Inflammatory macrophage (primary cell): ENCODE data around the gene PTPRA.
A peak's percentile ranks its signal among the peaks of the same experiment; 100 is the strongest.

Source experiments
- DNase-seq, 2 donors: peaks; one replicate each; pipeline ENCODE4 v3.0.0-alpha.2; 2020 to 2022

Gene PTPRA

GRCh38 chr20:2932498-2932897 is 59.2 kb downstream of the PTPRA start:
- DNase-seq: no peak

DNA sequence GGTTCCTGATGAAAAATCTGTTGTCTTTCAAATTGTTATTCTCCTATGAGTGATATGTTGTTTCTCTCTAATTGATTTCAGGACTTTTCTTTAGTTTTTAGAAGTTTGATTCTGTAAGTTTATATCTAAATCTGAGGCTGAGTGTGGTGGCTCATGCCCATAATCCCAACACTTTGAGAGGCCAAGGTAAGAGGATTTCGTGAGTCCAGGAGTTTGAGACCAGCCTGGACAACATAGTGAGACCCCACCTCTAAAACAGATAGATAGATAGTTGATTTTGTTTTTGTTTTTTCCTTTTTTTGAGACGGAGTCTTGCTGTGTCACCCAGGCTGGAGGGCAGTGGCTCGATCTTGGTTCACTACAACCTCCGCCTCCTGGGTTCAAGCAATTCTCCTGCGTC is 64.6 kb downstream of the PTPRA start:
- DNase-seq: no peak

DNA sequence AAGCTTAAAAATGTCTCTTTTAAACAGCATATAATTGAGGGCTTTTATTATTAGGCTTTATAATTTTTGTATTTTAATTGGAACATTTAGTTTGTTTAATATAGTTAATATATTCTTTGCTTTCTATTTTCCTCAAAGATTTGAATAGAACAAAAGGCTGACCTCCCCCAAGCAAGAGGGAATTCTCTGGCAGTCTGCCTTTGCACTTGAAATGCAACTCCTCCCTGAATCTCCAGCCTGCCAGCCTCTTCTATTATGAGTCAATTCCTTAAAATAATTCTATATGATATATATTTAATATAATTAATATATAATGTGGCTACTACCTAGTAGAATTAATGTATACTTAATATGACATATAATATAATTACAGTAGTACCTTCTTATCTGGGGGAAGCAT is 69.2 kb downstream of the PTPRA start:
- no peak for DNase-seq

DNA sequence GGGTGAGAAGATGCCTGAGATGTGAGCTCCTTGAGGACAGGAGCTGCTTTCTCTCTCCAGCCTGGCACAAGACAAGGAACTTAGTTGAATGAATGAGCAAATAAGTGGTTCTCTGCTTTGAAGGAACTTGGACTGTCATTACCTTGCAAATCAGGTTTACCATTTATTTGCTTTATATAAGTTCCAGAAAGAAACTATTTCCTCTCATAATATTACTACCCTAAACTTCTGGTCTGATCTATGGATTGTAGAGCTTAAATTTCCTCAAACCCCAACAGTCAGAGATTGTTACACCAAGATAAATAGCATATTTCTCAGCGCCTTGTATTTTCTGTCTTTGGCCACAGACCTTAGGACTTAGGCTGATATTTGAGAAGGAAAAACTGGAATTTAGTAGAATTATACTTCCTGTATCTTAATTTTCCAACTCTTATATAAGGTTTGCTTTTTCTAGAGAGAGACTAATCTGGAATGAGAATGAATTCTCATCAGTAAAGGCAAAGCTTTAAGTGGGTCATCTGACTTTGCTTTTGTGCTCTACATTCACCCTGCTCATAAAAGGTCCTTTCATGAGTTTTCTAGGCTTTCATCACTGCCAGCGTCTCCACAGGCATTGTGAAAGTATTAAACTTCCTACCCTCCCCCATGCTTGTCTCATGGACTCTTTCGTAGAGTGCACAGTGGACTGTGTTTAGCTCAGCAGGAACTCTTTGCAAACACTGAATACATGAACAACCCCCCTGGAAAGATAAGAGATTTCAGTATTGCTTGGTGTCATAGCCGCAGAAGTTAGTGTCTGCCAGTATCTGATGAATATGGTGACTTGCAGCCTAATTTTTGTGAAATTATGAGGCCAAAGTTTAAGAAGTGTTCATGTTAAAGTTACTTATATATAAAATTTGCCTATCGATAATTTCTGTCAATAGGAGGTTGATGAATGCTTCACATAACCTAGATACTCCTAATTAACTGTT is 74.0 kb downstream of the PTPRA start:
- DNase-seq: peak; percentile 85 to 86

DNA sequence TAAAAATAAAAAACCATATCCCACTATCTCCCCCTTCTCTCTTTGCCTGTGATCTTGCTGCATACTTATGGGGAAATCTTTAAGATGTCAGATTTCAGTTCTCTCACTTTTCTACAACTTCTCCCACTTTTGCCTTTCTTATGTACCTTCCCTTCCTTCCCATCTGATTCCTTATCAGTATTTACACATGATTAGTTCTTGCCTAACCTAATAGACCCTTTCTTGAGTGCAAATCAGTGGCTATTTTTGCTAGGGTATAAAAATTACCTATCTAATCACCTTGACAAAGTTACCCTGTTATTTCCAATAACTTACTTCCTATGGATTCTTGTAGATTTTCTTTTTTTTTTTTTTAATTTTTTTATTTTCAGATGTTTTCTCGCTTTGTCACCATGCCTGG is 75.7 kb downstream of the PTPRA start:
- no peak for DNase-seq

DNA sequence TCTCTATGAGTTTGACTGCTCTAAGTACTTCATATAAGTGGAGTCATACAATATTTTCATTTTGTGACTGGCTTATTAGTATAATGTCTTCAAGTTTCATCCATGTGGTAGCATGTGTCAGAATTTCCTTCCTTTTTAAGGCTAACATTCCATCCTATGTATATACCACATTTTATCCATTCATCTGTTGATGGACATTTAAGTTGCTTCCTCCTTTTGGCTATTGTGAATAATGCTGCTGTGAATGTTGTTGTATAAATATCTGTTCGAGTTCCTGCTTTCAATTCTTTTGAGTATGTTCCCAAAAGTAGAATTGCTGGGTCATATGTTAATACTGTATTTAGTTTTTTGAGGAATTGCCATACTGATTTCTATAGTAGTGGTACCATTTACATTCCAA is 79.5 kb downstream of the PTPRA start:
- peak; percentile 35 to 64 for DNase-seq

GRCh38 chr20:2955257-2955970 is 82.1 kb downstream of the PTPRA start:
- peak; percentile 21 to 74 for DNase-seq

DNA sequence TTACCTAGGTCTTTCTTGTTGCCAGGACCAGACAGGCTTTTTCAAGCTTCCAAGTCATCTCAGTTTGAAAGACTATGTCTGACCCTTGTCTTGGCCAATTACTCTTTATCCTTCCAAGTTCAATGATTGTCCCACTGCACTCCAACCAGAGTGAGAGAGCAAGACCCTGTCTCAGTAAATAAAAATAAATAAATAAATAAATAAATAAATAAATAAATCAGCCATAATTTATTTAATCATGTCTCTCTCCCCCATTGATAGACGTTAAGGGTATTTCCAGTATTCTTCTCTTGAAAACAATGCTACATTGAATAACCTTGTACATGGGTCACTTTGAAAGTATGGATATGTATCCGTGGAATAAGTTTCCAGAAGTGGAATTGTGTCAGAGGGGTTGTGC is 83.2 kb downstream of the PTPRA start:
- DNase-seq: no peak

- no peak for DNase-seq
Observed at GRCh38 chr20:2967841-2968240, 94.6 kb downstream of the PTPRA start.

GRCh38 chr20:2972126-2972525 is 98.8 kb downstream of the PTPRA start:
- DNase-seq: no peak

- DNase-seq: no peak
Observed at GRCh38 chr20:2973574-2973973, 100.3 kb downstream of the PTPRA start.

- no peak for DNase-seq
Observed at GRCh38 chr20:2978519-2978918, 105.2 kb downstream of the PTPRA start.

DNA sequence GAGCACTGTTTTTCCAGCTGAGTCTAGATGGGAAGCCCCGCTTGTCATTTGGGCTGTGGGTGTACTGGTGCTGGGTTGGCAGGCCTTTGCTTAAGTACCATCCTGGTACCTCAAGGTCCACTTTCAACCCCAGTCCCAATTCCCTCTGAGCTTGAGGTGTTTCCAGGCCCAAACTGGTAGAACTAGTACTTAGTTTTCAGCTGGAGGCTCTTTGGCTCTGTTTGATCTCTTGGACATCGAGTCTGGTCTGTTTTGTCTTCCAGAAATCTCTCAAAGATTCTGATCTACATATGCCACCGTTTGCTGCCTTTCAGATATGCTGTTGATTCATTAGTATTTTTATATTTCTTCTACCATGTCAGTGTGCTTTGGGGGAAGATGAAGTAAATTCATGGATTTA is 108.4 kb downstream of the PTPRA start:
- no peak for DNase-seq

DNA sequence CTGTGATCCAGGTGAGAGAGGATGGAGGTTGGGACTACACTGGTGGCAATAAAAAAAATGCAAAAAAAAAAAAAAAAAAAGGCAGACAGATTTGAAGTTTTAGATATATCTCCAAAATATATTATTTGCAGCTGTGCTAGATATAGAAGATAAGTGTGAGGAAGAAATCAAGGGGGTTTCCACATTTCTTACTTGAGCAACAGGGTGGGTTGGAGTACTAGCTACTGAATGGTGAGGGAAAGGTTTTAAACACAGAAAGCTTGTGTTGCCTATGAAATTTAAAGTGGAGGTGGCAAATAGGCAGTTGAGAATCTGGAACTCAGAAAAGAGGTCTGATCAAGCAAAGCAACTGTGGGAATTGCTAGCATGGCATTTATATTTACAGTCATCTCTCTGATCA is 110.2 kb downstream of the PTPRA start:
- no peak for DNase-seq

- peak; percentile 28 to 42 for DNase-seq
Observed at GRCh38 chr20:2984028-2984501, 110.8 kb downstream of the PTPRA start.

DNA sequence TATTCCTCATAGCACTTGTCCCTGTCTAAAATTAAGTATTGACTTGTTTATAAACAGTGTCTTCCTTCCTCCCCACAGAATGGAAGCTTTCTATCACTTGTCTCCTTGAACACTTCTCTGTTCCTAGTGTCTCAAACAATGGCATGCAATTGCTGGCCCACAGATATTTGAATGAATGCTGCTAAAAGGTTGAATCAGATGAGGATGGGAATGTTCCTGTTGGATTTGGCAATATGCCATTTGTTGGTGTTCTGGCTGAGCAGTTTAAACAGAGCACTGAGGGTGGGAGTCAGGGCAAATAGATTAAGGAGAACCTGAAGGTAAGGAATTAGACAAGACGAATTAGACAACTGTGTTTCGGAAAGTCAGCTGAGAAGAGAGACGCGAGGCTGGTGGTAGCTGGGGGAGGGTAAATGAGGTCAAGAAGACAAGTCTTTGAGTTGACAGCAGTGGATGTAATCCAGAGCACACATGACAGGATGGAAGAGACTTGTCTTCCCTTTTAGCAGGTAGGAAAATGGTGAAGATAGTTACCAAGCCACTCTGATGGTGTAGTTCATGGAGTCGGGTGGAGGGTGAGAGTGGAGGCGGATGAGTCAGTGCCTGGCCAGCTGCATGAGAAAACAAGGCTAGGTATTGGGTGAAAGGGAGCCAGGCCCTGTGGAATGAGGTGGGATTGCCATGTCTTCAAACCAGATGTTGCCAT is 111.8 kb downstream of the PTPRA start:
- peak; percentile 21 to 62 for DNase-seq

DNA sequence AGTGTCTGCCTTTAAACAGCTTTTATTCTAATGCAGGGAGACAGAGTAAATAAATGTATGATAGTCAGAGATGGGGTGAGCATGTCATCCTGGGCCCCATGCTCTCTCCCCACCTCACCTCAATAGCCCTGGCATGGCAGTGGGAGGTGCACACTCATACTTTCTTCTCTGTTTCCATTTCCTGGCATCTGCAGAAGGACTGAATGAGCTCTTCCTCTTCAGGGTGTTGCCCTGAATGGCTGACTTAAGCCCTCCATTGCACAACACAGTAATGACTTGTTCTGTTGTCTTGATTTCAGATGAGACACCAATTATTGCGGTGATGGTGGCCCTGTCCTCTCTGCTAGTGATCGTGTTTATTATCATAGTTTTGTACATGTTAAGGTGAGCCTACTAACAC is 113.2 kb downstream of the PTPRA start:
- DNase-seq: peak; percentile 90 to 91

- no peak for DNase-seq
Observed at GRCh38 chr20:2987861-2988260, 114.6 kb downstream of the PTPRA start.

DNA sequence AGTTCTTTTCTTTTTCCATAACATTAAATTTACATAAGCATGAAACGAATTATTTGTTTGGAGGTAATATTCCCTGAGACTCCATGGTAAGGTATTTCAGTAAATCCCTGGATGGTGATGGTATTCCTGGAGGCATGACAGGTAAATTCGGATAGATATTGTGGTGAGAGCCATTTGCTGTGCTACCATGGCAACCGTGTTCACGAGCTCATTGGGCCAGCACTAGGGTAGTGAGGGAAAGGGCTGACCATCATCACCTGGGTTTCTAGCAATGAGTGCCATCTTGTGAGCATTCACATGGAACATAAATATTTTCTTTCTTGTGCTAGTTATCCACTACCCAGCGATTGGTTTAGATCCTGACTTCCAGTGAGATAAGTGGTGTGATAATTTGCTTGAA is 118.3 kb downstream of the PTPRA start:
- DNase-seq: no peak

DNA sequence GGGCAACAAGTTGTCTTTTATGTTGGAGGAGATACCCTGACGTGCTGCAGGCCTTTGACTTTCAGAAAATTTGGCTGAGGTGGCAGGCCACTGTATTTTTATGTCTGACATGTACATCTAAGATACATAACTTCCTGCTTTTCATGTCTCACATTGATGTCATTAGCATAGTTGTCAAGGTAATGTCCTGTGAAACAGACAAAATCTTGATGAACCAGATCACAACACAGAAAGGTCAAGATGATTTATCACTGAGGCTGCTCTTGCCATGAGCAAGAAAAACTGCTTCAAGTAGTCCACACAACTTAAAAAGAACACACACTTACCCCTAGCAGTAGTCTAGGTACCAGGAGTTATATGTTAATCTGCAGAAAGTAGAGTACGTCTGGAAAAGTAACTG is 120.0 kb downstream of the PTPRA start:
- no peak for DNase-seq

DNA sequence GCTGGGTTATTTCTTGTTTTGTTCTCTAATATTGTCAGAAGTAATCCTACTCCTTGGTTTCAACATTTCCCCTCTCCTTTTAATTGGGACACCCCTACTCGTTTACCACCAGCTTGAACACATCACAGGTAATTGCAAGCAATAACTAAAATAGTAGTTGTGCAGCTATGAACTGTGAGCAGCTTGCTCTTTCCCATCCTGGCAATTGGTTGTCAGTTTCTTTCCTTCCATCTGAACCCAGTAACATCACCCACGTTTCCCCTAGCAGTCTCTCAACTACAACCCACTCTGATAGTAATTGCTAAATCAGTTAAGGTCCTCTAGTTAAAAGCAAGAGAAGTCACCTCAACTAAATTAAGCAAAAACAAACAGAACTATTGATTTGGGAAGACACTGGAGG is 122.5 kb downstream of the PTPRA start:
- DNase-seq: no peak

DNA sequence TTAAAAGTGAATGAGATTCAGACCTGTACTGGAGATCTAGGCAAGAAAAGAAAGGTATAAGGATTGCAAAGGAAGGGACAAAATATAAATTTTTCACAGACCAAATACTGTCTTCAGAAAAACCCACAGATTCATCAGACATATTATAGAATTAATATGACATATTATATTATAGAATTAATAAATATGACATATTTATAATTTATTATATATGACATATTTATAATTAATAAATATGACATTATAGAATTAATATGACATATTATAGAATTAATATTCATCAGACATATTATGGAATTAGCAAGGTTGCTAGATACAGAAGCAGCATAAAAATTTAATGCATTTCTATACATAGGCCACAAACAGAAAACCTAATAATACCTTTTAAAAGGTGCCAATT is 125.4 kb downstream of the PTPRA start:
- DNase-seq: no peak

GRCh38 chr20:3000852-3001523 is 127.7 kb downstream of the PTPRA start:
- peak; percentile 48 to 58 for DNase-seq
